Glutamatergic neuron (in vitro differentiated cells): ENCODE measurements around the gene FBLN1. TPM values are rescaled to one million over a fixed set of nuclear protein-coding genes. Genes with fewer than 3 reads are reported as not detected.
"Not testable (repeated sequence)": the region's sequence is repeated elsewhere in the genome, so short reads cannot be mapped to it uniquely, and the experiment has no call there.

ENCODE experiments used
- DNase-seq: peaks from one replicate; pipeline ENCODE4 v3.0.0; 2022
- H3K27ac Mint-ChIP-seq: one replicate; pipeline ENCODE4 v1.8.0; 2020; ENCODE audit warnings: mild to moderate bottlenecking, mixed read lengths, inconsistent platforms; ENCODE audit not compliant: unreplicated experiment
- H3K27me3 Mint-ChIP-seq: one replicate; pipeline ENCODE4 v1.8.0; 2020; ENCODE audit warnings: mild to moderate bottlenecking, moderate library complexity, mixed read lengths, inconsistent platforms; ENCODE audit not compliant: unreplicated experiment
- H3K36me3 Mint-ChIP-seq: one replicate; pipeline ENCODE4 v1.8.0; 2020; ENCODE audit warnings: mild to moderate bottlenecking, mixed read lengths, inconsistent platforms; ENCODE audit not compliant: unreplicated experiment
- H3K4me1 Mint-ChIP-seq: one replicate; pipeline ENCODE4 v1.8.0; 2020; ENCODE audit warnings: mild to moderate bottlenecking, low read depth, mixed read lengths, inconsistent platforms; ENCODE audit not compliant: unreplicated experiment
- H3K4me3 Mint-ChIP-seq: one replicate; pipeline ENCODE4 v1.8.0; 2020; ENCODE audit warnings: mild to moderate bottlenecking, mixed read lengths, inconsistent platforms; ENCODE audit not compliant: unreplicated experiment
- H3K9me3 Mint-ChIP-seq: one replicate; pipeline ENCODE4 v1.8.0; 2020; ENCODE audit warnings: mild to moderate bottlenecking, moderate library complexity, mixed read lengths, inconsistent platforms; ENCODE audit not compliant: unreplicated experiment
- CTCF ChIP-seq: fragments of 200-600 bp; sonication (generic); IDR thresholded peaks from one replicate; pipeline ENCODE4 v1.5.0; 2021; ENCODE audit not compliant: partially characterized antibody, unreplicated experiment
- total RNA-seq: library from RNA; stranded (reverse); fragmentation: NEBNext Ultra II Directional; extraction: Animal tissue kit (Norgen Biotek cat#: 25700); gene quantifications from one replicate; pipeline ENCODE4 v1.2.1, GENCODE V29; 2021; ENCODE audit not compliant: unreplicated experiment

FBLN1 gene
- total RNA-seq, 1 donor from 2014 or later, result 184 TPM

GRCh38 chr22:45540122-45540521 is 37.4 kb downstream of the FBLN1 start:
- Mint-ChIP-seq H3K9me3 (peaks cover 9% of the 10 kb centered on the region), H3K4me3 (no peak overlapping the region), H3K27ac (no peak overlapping the region), H3K36me3 (peaks cover 4% of the 10 kb centered on the region), H3K27me3 (no peaks in the 10 kb centered on the region), H3K4me1 (peaks cover 4% of the 10 kb centered on the region)
- TF ChIP-seq CTCF, result no peak
- DNase-seq, result no peak

DNA sequence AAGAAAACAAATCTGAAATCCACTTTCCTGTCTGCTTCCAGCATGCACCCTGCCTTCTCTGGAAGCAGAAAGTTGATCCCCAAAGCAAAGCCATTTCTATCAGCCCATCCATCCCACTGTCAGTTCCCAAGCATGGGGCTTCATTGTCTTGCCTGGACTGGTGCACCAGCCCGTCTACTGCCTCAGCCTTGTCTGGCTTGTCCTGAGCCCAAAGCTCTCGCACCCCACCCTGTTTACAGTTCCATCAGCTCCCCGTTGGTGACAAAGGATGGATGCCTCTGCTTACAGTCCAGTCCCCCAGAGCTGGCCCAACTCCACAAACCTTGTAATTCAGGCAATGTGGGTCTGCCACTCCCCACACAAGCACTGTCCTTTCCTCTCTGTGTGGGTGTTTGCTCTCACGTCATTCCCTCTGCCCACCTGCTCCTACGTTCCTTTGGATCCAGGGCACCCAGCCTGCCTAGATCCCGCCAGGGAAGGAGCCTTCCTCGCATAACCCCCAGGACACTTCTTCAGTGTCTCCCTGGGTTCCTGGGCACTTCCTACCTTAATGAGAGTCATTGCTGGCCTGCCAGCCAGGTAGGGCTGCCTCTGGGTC is 38.8 kb downstream of the FBLN1 start:
- no peak for TF ChIP-seq CTCF
- H3K4me3 Mint-ChIP-seq, result no peak overlapping the region
- no peak overlapping the region for H3K27ac Mint-ChIP-seq

DNA sequence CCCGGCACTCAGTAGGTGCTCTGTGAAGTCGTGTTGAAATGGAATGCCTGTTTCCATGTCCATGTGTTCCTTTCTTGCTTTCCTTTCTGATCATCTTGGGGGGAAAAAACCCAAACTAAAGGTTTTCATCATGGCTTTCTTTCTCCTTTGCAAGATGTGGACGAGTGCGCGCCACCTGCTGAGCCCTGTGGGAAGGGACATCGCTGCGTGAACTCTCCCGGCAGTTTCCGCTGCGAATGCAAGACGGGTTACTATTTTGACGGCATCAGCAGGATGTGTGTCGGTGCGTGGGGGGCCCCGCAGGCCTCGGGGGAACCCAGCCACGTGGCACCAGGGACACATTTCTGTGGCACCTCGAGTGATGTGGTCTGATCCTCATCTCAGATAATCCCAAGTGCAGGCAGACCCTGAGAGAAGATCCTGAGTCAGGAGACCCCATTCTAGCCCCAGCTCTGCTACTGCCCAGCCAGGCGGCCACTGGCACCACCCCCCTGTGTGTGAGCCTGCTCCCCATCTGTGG is 39.4 kb downstream of the FBLN1 start:
- Mint-ChIP-seq H3K9me3 (peaks cover 11% of the 10 kb centered on the region), H3K27ac (no peak overlapping the region), H3K4me3 (no peak overlapping the region)

More for the DNA sequence above, 38.8 kb downstream of the FBLN1 start:
- Mint-ChIP-seq H3K27me3 (peaks cover under 1% of the 10 kb centered on the region), H3K36me3 (peaks cover 4% of the 10 kb centered on the region), H3K9me3 (peaks cover 9% of the 10 kb centered on the region), H3K4me1 (peaks cover 4% of the 10 kb centered on the region)
- DNase-seq, result no peak

GRCh38 chr22:45542736-45543135 is 40.1 kb downstream of the FBLN1 start:
- not testable (repeated sequence) for H3K4me1 Mint-ChIP-seq, H3K27ac Mint-ChIP-seq, H3K4me3 Mint-ChIP-seq, DNase-seq, H3K36me3 Mint-ChIP-seq, H3K27me3 Mint-ChIP-seq
- H3K9me3 Mint-ChIP-seq, result peaks cover 12% of the 10 kb centered on the region

More for the DNA sequence above, 39.4 kb downstream of the FBLN1 start:
- no peak for DNase-seq
- H3K27me3 Mint-ChIP-seq, result peaks cover 3% of the 10 kb centered on the region
- peaks cover 4% of the 10 kb centered on the region for H3K4me1 Mint-ChIP-seq
- H3K36me3 Mint-ChIP-seq, result peaks cover 4% of the 10 kb centered on the region
- no peak for TF ChIP-seq CTCF

GRCh38 chr22:45543243-45543642 is 40.6 kb downstream of the FBLN1 start:
- Mint-ChIP-seq H3K27me3 (peaks cover 3% of the 10 kb centered on the region), H3K4me1 (peaks cover 2% of the 10 kb centered on the region), H3K36me3 (peaks cover 2% of the 10 kb centered on the region), H3K9me3 (peaks cover 12% of the 10 kb centered on the region), H3K4me3 (no peak overlapping the region), H3K27ac (no peak overlapping the region)
- no peak for TF ChIP-seq CTCF
- DNase-seq, result no peak
